Amniotic stem cell (primary cell): Measurements from ENCODE around the gene GYG2.
"Not testable (repeated sequence)": the region's sequence is repeated elsewhere in the genome, so short reads cannot be mapped to it uniquely, and the experiment has no call there.

Source experiments
- DNase-seq: peaks from one replicate; lab custom pipeline; 2025; lab: John Stamatoyannopoulos, UW

The GYG2 gene

DNA sequence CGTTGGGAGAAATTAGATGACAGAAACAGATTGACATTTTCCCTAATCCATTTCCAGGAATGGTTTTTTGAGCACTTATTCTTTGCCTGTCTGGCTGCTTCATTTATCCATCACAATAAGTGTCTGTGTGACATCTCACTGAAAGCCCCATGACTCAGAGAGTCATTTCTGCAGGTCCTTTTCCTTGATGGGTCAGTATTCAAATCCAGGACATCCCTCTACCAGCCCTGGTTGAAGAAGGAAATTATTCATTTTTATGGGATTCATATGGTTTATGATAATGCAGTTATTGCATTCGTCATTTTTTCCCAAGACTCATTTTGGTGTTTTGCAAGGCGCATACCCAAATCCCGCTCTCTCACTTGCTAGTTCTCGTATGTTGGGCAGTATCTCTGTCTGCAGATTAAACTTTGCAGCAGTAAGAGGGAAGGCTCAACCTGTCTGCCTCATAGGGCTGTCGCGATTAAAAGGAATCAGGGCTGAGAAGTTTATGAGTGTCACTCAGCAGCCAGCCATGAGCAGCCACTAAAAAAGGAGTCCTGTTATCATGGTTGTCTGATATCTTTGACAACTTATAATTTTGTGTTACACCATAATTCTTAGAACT, 44.0 kb downstream of the GYG2 start:
- DNase-seq, result no peak

DNA sequence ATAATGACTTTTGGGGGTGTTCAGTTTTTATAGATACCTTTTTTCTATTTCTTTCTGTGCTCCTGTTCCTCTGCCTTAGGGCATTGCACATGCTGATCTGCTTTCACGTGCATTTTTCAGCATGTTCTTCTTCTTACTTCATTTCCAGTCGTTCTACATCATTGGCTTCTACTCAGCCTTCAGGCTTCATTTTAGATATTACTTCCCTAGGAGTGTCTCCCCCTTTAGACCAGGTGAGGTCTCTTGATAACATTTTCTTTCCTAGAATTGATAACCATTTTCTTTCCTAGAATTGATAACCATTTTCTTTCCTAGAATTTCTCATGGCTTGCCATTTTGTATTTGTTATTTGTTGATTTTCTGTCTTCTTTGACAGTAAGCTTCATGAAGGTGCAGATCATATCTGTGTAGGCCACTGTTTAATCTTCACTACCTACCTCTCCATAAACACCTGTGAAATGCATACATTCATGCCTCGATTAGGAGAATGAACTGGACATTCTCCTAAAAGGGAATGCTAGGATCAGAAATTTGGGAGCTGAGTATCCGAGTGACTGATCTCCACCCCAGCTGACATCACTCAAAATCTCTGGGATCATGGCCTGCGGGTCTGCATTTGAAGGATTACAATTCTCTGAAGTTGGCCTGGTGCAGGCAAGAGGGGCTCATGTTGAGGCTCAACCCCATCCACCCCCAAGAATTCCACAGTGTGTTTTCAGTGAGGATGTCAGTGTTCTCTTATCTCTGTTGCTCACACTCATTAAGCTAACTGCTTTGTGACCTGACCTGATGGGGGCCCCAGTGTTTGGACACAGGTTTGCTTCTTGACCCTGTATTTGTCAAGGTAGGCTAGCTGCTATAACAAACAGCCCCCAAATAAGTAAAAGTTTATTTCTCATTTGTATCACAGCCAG, 45.7 kb downstream of the GYG2 start:
- DNase-seq, result no peak

DNA sequence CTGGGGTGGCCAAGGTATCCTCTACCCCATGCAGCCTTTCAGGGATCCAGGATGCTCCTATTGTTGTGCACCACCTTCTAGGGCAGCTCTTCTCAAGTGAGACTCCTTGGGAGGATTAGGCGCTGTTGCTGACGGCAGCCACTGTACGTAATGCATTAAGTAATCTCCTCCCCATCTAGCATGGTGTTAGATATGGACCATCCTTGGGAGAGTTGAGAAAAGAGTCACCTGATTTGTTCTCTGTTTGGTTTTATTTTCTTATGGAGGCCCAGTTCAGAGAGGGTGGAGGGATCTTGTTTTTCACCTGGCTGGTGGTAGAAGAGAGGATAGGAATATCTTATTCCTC, 46.4 kb downstream of the GYG2 start:
- no peak for DNase-seq

- no peak for DNase-seq
These were observed 47.2 kb downstream of the GYG2 start for GRCh38 chrX:2875798-2876399.

DNA sequence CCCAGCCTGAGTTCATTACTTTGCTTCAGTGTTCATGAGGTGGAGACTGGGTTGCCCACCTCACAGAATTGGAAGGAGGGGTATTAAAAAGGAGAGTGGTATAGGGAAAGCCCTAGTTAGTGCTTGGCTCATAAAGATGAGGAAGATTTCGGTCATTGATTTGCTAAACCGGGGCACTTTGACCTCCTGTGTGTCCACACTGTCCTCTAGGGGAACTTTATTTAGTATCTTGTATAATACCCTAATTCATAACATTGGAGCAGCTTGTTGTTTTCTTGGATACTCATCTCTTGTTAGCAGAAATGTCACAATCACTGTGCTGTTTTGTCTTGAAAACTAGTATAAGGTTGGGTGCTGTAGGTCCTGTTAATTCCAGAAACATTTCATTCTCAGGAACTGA, 49.8 kb downstream of the GYG2 start:
- no peak for DNase-seq

GRCh38 chrX:2879670-2880069, 50.9 kb downstream of the GYG2 start:
- DNase-seq, result no peak

- no peak for DNase-seq
These were observed 55.0 kb downstream of the GYG2 start for GRCh38 chrX:2883770-2884169.

- DNase-seq, result no peak
These were observed 59.6 kb downstream of the GYG2 start for GRCh38 chrX:2888309-2888708.

DNA sequence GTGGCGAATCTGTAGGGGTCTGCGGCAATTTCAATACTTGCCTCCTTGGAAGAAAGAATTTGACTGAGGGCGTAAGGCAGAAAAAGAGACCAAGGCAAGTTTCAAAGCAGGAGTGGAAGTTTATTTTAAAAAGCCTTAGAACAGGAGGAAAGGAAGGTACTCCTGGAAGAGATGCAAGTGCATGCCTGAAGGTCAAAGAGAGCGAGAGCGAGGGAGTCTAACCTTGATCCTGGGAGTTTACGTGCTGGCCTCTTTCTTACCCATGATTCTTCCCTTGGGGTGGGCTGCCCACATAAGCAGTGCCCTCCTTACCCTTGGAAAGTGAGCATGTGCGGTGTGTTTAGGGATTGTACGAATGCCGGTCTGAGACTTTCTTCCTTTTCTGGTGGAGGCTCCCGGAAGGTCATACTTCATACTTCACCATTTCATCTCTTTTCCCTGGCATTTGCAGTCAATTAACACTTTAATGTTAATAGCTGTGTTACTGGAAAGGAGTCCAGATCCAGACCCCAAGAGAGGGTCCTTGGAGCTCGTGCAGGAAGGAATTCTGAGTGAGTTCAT, 60.4 kb downstream of the GYG2 start:
- DNase-seq, result no peak

- DNase-seq, result not testable (repeated sequence)
These were observed 61.2 kb downstream of the GYG2 start for GRCh38 chrX:2889706-2890490.

DNA sequence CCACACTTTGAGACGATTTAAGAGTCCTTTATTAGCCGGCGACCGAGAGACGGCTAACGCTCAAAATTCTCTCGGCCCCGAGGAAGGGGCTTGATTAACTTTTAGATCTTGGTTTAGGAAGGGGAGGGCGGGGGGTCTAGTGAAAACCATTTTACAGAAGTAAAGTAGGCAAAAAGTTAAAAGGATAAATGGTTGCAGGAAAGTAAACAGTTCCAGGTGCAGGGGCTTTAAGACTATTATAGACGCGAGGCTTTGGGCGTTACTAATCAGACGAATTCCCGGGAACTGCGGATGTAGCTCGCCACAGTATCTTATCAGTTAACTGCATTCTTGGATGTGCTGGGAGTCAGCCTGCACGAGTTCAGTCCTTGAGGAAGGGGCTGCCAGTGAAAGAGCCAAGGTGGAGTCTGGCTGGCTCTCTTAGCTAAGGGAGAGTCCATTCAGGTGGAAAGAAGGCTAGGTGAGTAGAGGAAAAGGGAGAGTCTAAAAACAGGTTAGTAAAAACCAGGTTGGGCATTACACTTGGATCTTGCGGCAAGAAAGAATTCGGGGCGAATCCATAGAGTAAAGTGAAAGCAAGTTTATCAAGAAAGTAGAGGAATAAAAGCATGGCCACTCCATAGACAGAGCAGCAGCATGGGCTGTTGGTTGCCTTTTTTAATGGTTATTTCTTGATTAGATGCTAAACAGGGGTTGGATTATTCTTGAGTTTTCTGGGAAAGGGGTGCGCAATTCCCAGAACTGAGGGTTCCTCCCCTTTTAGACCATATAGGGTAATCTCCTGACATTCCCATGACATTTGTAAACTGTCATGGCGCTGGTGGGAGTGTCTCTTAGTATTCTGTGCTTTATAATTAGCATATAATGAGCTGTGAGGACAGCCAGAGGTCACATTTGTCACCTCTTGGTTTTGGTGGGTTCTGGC, 62.1 kb downstream of the GYG2 start:
- not testable (repeated sequence) for DNase-seq

DNA sequence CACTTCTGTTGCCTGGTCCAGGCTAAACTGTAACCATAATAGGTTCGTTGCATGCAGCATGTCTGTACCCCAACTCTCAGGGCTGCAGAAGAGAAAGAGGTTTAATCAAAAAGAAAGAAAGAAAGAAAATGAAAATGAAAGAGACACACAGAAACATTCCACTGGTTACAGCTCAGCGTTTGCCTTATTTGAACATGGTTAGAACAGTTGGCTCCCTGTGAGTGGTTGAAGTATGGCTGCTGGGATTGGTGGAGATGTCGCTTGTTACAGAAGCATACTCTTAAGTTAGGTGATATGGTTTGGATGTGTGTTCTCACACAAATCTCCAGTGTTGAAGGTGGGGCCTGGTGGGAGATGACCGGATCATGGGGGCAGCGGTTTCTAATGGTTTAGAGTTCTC, 64.1 kb downstream of the GYG2 start:
- no peak for DNase-seq

DNA sequence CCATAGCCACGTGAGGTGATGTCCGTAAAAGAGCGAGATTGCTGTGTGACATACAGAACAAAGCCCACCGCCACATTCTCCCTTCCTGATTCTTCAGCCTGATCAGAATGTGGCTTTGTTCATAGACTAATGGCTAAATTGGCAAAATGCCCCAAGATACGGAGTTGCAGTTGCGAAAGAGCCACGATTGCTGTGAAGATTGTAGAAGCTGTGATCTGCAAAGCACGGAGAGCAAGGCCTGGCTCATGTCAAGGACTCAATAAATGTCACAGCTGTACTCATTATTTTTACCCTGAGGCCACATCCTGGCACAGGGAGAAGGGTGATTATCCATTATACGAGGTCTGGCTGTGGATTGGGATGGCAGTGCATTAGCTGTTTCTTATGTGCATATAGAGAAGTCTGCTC, 66.2 kb downstream of the GYG2 start:
- no peak for DNase-seq

DNA sequence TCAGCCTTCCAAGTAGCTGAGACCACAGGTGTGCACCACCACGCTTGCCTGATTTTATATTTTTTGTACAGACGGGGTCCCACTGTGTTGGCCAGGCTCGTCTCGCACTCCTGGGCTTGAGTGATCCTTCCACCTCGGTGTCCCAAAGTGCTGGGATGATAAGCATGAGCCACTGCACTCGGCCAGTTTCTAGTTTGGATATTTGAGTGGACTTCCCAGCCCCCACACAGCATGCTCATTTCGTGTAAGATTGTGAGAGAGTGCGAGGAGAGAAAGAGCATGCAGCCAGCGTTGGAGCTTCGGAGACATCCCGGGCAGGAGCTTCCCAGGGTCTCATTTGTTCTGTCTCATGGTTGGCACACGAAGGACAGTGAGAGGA, 68.6 kb downstream of the GYG2 start:
- no peak for DNase-seq

- DNase-seq, result not testable (repeated sequence)
These were observed 69.2 kb downstream of the GYG2 start for GRCh38 chrX:2897690-2898623.

GRCh38 chrX:2898846-2899512, 70.2 kb downstream of the GYG2 start:
- no peak for DNase-seq

GRCh38 chrX:2901367-2902036, 72.8 kb downstream of the GYG2 start:
- DNase-seq, result no peak

DNA sequence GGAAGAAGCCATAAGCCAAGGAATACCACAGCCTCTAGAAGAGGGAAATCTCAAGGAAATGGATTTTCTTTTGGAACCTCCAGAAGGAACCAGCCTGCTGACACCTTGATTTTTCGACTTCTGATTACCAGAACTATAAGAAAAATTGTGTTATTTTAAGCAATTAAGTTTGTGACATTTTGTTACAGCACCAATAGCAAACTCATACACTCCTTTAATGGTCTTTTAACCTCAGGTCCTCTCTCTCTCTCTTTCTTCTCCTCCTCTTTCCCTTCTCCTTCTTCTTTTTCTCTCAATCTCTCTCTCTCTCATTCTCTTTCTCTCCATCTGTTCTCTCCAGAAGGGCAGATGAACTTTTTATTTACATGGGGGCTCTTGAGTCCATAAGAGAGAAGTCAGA, 74.1 kb downstream of the GYG2 start:
- DNase-seq, result no peak

DNA sequence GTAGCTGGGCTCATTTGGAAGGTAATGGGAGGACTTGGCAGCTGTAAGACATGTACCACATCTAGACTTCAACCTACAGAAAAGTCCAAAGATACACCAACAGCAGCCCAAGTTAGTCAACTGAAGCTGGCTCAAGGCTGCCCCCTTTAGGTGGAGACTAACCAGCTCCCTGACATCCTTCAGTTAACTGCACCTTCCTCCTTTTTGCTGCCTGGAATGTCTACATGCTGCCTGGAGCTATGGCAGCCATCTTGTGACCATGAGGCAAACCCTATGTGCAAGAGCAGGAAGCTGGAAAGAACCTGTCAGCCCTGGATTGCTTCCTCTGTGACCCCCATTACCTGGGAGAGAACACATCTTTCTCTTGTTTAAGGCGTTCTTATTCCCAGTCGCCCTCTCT, 74.6 kb downstream of the GYG2 start:
- no peak for DNase-seq
